CD4-positive, alpha-beta T cell treated with Interleukin-4 for 1 hour (primary cell): ENCODE measurements around the gene WNT10A.
"Not testable (repeated sequence)": the region's sequence is repeated elsewhere in the genome, so short reads cannot be mapped to it uniquely, and the experiment has no call there.

Source experiments
- DNase-seq, 2 donors: peaks; one replicate each; pipeline ENCODE4 v3.0.0-alpha.2; 2020 to 2022

The WNT10A gene

DNA sequence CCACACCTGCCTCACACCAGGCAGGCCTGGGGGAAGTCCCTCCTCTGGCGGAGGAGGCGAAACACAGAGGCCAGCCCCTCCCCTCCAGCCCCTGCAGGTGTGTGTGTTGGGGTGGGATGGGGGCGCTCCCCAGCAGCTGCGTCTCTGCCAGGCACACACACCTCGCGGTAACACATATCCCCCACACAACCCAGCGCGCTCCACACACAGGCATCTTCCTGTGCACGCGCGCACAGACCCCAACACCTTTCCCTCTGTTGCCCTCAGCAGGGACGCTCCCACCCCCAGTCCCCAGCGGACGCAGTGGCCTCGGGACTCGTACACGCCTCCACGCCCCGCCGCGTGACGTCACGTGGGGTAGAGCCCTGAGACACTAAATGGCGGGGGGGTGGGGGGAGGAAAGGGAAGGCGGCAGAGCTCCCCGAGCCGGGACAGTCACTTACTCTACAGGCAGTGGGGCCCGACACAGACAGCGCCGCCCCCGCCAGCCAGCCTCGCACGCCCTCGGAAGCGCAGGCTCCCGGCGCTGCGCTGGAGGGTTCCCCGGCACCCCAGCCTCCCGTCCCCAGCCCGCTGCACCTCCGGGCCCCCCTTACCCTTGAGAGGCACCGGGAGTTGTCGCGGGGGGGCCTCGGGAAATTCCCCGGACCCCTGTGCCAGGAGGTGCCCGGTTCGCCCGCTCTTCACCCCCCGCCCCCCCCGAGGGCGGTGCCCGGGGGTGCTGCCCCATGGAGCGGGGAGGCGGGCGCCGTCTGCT is at the start of gene WNT10A:
TSS of gene WNT10A (plus strand) at position 751 of the 757 bp plus-strand sequence. CDS start 144 bp downstream, outside the sequence.
- peak; percentile 90 for DNase-seq

DNA sequence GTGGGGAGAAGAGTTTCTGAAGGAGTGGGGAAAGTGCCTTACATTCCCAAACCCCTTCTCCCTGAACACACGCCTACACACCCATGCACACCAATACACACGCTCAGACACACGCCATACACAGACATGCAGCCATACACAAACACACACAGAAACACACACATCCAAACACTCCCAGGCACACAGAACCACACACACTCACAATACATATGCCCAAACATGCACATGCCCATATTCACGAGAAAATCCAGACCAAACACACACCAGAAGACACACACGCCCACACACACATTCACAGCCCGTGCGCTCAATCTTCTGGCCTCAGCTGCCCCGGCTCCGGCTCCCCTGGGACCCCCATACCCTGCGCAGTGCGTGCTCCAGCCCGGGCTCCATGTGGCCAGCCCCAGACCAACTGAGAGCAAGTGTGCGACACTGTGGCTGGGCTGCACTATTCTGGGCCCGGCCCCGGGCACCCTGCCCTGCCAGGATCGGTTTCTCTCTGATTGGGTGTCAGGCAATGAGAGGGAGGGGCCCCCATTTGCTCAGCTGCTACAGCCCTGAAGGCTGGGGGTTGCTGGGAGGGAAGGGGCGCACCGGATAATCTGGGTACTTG is 49.2 kb upstream of the WNT10A start, which contains the start of gene PRKAG3:
TSS of gene PRKAG3 (minus strand) at position 426 of the 613 bp plus-strand sequence.
- no peak for DNase-seq

DNA sequence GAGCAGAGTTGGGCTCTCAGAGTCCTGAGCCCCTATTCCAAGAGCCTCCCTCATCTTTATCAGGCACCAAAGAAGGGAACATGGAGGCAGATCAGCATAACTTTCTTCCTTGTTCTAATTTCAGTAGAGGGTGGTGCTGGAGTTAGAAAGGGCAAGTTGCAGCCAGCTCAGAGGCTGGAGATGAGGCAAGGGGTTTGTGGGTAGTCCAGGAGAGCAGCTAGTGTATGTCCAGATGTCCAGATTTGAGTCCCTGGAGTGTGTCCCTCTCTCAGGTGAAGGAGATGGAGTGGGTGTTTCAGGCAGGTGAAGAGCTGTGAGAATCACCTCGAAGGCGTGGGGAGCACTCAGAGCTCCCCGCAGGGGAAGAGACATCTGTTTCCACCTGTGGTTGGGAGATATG is 48.6 kb upstream of the WNT10A start:
- no peak for DNase-seq

DNA sequence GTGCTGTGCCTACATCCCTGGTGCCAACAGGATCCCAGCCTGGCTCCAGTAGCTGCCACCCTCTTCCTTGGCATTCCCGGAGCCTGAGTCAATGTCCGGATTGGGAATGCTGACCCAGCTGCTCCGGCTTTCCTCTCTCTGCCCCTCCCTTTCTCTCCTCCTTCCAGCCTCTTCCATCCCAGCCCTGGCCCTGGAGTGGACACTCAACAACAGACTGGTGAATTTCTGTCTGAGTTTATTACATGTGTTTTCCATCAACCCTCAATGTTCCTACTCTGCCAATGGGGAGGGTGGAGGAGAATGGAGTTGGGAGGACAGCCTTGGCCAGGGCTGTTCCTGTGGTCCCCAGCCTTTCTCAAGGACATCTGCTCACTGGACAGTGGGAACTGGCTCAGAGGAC is 48.1 kb upstream of the WNT10A start:
- DNase-seq, result no peak

GRCh38 chr2:218833023-218833609 is 47.5 kb upstream of the WNT10A start:
- DNase-seq, result no peak

GRCh38 chr2:218834685-218835084 is 46.0 kb upstream of the WNT10A start:
- no peak for DNase-seq

GRCh38 chr2:218837495-218837894 is 43.2 kb upstream of the WNT10A start:
- no peak for DNase-seq

DNA sequence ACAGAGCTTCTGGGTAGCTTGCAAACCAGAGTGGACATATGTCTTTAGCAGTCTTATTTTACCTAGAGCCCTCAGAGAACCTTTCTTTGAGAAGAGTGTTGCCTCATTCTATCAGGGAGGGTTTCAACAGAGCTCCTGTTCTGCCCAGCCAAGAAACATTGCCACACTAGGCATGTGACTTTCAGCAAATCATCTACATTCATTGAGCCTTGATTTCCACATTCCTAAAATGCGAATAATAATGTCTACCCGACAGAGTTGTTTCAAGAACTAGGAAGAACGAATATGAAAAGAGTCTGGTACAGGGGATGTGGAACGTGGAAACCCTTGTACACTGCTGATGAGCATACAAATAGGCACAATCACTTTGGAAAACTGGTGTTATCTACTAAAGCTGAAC is 41.2 kb upstream of the WNT10A start:
- no peak for DNase-seq

GRCh38 chr2:218839888-218840287 is 40.8 kb upstream of the WNT10A start:
- DNase-seq, result no peak

GRCh38 chr2:218844334-218844733 is 36.3 kb upstream of the WNT10A start:
- DNase-seq, result not testable (repeated sequence)

DNA sequence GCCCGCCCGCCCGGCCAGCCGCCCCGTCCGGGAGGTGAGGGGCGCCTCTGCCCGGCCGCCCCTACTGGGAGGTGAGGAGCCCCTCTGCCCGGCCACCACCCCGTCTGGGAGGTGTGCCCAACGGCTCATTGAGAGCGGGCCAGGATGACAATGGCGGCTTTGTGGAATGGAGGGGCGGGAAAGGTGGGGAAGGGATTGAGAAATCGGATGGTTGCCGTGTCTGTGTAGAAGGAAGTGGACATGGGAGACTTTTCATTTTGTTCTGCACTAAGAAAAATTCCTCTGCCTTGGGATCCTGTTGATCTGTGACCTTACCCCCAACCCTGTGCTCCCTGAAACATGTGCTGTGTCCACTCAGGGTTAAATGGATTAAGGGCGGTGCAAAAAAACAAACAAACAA is 33.7 kb upstream of the WNT10A start:
- peak in 1 of 2 donors; percentile 0 for DNase-seq

DNA sequence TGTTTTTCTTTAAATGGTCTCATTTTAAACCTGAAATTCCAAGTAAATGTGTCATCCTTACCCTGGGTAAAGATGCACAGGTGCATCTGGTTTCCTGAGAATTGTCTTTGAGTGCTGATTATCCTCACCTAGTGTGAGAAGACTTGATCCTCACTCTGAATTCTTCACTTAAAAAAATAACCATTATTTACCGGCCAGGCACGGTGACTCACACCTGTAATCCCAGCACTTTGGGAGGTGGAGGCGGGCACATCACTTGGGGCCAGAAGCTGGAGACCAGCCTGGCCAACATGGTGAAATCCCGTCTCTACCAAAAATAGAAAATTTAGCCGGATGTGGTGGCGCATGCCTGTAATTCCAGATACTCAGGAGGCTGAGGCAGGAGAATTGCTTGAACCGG is 30.9 kb upstream of the WNT10A start:
- no peak for DNase-seq

DNA sequence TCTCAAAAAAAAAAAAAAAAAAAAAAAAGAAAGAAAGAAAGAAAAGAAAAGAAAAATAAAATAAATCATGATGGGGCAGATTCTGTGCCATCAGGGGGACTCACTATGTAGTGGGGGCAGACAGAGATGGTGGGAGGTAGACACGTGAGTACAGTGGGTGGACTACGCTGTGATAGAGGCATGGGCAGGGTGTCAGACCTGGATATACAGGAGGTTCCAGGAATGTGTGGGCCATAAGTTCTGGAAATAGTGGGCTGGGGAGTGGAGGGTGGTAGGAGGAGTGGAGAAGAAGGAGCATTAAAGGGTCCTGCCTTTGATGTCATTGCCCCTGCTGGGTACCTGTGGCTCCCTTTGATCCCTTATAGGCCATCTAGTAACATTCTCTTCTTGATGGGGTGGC is 29.9 kb upstream of the WNT10A start:
- DNase-seq, result peak in 1 of 2 donors; percentile 1

DNA sequence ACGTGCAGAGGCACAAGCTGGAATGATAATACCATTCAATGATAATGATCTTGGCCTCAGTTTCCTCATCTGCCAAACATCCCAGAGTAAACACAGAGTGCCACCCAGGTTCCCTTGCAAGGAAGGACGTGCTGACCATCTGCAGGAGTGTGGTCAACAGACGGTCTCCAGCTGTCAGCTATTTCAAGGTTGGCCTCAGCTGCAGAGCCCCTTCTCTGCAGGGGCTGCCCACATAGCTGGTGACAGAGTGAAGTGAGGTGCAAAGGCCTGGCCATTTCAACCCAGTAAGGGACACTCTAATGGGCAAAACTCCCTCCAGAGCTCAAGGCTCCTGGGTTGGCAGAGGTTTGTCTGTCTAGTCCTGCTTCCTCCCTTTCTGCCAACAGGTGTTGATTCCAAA is 29.4 kb upstream of the WNT10A start:
- peak in 1 of 2 donors; percentile 4 for DNase-seq

GRCh38 chr2:218852911-218853667 is 27.6 kb upstream of the WNT10A start:
- peak; percentile 59 to 70 for DNase-seq

DNA sequence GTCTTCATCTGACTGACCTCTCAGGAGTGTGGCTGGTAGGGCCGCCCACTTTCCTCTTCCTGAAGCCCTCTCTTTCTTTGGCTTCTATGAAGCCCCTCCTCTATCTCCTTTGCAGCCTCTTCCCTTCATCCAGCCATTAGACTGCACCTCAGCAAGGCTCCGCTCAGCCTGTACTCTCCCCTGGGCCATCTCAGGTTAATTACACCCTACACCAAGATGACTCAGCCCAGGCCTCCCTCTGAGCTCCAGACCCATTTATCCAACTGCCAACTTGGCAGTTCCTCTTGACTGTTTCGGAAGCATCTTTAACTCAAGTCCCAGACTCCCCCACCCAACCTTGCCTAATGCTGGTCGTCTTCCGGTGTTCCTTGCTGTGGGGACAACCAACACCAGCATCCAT is 26.9 kb upstream of the WNT10A start:
- peak in 1 of 2 donors; percentile 9 for DNase-seq

GRCh38 chr2:218854860-218855259 is 25.8 kb upstream of the WNT10A start:
- no peak for DNase-seq

DNA sequence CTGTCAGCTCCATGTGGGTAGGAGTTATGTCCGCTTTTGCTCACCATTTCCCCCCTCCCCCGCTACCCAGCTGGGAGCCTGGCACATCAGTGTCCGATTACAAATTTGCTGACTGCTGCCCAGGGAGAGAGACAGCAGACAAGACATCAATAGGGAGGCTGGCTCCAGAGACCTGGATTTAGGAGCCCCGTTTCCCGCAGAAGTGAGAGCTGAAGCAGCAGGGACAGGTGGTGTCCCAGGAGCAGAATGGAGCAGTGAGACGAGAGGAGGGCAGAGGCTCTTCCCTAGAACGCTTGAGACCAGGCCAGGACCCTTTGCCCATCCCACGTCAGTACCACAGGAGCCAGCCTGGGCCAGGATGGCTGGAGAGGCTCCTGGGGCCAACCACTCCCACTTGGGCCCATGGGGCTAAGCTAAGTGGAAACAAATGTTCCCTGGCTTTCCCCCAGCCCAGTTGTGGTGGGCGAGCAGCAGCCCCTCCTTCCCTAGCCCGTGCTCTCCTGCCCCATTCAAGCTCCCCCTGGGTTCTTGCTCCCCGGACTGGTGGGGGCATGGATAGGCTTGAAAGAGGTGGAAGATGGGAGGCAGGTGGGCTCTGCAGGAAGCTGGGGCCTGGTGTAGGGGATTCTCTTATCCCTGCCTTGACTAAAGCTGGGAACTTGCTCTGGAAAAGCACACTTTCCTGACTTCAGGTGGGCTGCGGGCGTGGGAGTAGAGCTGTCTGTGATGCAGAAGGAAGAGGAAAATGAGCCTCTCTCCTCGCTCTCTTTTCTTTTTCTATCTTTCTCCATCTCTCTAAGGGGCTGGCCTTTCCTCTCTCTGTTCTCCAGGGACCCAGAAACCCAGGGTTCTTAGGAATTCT is 25.1 kb upstream of the WNT10A start:
- DNase-seq, result peak in 1 of 2 donors; percentile 9

- no peak for DNase-seq
Observed at GRCh38 chr2:218856167-218856895, 24.3 kb upstream of the WNT10A start.

DNA sequence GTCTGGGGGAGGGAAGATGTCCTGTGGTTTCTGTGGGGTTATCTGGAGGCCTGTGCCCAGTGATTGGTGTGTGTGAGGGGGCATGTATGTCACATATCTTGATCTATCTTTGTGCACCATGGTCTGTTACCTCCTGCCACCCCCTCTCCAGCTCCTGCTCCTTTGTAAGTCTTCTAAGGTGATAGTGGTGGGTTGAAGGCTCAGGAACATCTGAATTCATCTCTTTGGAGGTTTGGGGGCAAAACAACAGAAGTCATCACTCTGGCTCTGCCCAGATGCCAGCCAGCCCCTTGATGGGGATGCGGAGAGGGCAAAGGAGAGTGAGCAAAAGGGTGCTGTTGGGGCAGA is 23.8 kb upstream of the WNT10A start:
- DNase-seq, result no peak

GRCh38 chr2:218857371-218858137 is 23.1 kb upstream of the WNT10A start:
- no peak for DNase-seq
